GM19193 (cell line): ENCODE data around the gene LIPH.

Experiments
- POLR2A ChIP-seq: IDR thresholded peaks from 4 replicates; pipeline ENCODE4 v1.6.1; 2011; ENCODE audit not compliant: insufficient read depth, insufficient read length; ENCODE audit errors: extremely low read depth

The LIPH gene

DNA sequence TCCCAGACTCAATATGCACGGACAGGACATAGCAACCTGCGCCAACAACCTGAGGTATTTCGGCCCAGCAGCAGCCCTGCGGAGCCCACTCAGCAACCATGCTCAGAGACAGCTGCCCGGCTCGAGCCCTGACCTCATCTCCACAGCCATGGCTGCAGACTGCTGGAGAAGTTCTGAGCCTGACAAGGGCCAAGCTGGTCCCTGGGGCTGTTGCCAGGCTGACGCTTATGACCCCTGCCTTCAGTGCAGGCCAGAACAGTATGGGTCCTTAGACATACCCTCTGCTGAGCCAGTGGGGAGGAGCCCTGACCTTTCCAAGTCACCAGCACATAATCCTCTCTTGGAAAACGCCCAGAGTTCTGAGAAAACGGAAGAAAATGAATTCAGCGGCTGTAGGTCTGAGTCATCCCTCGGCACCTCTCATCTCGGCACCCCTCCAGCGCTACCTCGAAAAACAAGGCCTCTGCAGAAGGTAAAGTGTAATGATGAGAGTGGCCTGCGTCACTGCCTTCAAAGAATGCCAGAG lies 79.0 kb downstream of the LIPH start:
- no peak for TF ChIP-seq POLR2A

DNA sequence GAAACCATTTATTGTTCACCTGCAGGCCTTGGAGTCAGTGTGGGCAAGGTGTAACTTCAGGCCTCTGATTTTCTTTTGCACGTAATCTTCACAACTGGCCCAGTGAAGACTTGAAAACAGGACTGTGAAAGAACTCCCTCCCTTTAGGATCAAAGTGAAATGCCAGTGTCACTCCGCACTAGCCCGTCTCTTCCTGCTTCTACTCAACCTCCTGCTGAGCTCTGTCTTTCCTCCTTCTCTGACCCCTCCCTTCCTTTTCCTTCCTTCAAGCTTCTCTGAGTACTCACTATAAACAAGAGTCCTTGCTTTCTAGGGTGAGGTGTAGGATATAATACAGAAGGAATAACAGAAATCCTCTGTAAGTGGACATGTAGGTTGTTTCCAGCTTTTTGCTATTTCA lies 82.1 kb downstream of the LIPH start:
- TF ChIP-seq POLR2A, result no peak

GRCh38 chr3:185469542-185469941 lies 82.8 kb downstream of the LIPH start:
- no peak for TF ChIP-seq POLR2A

DNA sequence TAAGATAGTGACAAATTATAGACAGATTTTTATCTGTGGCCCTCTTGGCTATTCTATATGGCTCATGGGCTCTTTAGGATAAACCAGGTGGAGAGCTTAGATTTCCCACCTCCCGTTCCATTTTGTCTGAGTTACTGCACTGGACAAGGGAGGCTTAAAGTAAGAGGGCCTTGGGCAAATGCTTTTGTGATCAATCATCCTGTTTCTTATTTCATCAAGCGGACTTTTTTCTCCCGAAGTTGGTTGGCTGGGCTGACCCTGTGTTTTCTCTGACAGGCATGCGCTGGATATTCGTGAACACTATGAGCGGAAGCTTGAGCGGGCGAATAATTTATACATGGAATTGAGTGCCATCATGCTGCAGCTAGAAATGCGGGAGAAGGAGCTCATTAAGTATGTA lies 86.9 kb downstream of the LIPH start:
- no peak for TF ChIP-seq POLR2A

DNA sequence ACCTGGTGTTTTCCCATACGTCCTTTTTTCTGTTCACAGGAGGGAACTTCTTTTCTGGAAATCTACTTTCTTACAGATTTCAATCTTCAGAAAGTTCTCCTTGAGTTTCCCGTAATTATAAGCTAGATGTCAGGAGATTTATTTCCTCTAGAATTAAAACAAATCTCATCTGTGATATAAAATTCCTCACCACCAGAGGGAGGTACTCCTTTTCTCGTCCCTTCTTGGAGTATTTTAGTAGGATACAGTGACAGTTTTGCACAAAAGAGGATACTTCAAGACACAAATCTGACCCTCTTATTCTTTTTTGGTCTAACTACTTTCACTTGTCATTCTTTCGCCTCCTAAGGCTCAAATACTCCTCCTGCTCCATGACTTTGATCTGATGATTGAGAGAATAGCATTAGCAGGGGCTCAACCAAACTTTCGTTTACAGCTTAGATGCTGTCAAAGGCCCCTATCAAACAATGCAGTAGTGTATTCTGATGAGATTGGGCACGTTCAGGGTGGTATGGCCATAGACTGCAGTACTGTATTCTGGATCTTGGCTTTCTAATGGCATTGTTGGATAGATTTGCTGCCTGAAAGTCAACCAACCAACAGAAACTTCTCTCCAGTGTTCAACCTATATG lies 91.6 kb downstream of the LIPH start:
- TF ChIP-seq POLR2A, result no peak

GRCh38 chr3:185460309-185460708 lies 92.1 kb downstream of the LIPH start:
- no peak for TF ChIP-seq POLR2A

DNA sequence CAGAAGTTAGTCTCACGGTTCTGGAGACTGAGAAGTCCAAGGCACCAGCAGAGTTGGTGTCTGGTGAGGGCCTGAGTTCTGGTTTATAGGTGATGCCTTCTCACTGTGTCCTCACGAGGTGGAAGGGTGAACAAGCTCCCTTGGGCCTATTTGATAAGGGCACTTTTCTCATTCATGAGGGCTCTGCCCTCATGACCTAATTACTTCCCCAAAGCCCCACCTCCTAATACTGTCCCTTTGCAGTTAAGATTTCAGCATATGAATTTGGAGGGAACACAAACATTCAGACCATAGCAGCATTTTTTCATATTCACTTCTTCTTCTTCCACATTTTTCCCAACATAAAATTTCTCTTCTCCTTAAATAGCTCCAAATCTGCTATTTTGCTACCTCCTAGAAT lies 95.0 kb downstream of the LIPH start:
- TF ChIP-seq POLR2A, result no peak
